ENCODE data around the gene SMOC1. TPM values are rescaled to one million over a fixed set of nuclear protein-coding genes. Genes with fewer than 3 reads are reported as not detected.

Gene SMOC1, protein sequence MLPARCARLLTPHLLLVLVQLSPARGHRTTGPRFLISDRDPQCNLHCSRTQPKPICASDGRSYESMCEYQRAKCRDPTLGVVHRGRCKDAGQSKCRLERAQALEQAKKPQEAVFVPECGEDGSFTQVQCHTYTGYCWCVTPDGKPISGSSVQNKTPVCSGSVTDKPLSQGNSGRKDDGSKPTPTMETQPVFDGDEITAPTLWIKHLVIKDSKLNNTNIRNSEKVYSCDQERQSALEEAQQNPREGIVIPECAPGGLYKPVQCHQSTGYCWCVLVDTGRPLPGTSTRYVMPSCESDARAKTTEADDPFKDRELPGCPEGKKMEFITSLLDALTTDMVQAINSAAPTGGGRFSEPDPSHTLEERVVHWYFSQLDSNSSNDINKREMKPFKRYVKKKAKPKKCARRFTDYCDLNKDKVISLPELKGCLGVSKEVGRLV
- total RNA-seq: 0.24 and 1.8 TPM in 2 replicates

DNA sequence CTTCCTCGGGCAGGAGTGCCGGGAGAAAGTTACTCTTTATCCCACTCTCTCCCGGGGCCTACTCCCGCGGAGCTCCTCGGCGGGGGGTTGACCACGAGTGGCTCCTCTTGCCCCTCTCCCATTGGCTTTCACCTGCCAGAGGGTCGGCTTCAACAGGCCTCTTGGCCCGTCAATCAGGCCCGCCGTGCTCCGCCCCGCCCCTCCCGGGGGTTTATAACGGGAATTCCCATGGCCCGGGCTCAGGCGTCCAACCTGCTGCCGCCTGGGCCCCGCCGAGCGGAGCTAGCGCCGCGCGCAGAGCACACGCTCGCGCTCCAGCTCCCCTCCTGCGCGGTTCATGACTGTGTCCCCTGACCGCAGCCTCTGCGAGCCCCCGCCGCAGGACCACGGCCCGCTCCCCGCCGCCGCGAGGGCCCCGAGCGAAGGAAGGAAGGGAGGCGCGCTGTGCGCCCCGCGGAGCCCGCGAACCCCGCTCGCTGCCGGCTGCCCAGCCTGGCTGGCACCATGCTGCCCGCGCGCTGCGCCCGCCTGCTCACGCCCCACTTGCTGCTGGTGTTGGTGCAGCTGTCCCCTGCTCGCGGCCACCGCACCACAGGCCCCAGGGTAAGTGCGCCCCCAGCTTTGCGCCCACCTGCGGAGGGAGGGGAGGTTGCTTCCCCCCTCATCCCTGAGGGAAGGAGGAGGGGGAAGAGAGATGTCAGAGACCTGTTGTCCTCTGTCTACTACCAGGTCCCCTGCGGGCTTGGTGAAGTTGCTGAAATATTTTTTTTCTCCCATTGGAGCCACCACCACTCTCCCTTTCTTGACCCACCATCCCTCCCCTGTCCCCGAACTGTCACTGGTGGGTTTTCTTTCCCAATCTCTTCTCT, at the start of gene SMOC1:
Gene SMOC1 (plus strand): TSS at position 242 of the 869 bp plus-strand sequence. CDS start 263 bp downstream, at position 505.

Other genes with a start within 250 kb of the SMOC1 start
- 127 and 132 TPM in 2 replicates for gene SRSF5, start 112.3 kb upstream of the SMOC1 start, total RNA-seq
- not detected in 2 replicates for gene SLC10A1, start 82.2 kb upstream of the SMOC1 start, total RNA-seq

Data from hair follicle dermal papilla cell (primary cell).